Measurements from ENCODE around the gene PCK1. TPM values are rescaled to one million over a fixed set of nuclear protein-coding genes. Genes with fewer than 3 reads are reported as not detected.

Gene PCK1
- total RNA-seq, 2 experiments from 2014 or later = not detected

DNA sequence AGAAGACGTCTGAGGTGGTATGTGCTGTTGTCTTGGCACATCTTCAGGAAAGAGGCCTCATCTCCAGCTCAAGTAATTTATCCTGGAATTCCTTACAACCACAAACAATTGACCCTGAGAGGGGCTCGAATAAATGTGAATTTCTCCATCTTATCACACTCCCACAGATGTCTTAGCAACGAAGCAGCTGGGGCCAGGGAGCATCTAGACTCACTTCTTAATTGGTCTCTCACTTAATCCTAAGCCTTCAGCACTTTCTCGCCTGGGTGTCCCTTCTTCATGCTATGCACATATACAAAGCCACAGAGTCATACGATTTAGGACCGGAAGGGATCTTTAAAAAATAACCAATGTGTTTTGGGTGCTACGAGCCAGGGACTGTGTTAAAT, 27.1 kb downstream of the PCK1 start:
- H3K4me3 Mint-ChIP-seq = no peak overlapping the region
- peaks cover 2% of the 10 kb centered on the region for H3K9me3 Mint-ChIP-seq
- H3K27me3 Mint-ChIP-seq = peaks cover 9% of the 10 kb centered on the region
- no peaks in the 10 kb centered on the region for H3K4me1 Mint-ChIP-seq
- DNase-seq = no peak
- no peak overlapping the region for H3K27ac Mint-ChIP-seq
- POLR2A ChIA-PET = no interaction called here
- H3K36me3 Mint-ChIP-seq (ENCODE audit: low read depth) = no peaks in the 10 kb centered on the region
- CTCF ChIA-PET = no interaction called here

DNA sequence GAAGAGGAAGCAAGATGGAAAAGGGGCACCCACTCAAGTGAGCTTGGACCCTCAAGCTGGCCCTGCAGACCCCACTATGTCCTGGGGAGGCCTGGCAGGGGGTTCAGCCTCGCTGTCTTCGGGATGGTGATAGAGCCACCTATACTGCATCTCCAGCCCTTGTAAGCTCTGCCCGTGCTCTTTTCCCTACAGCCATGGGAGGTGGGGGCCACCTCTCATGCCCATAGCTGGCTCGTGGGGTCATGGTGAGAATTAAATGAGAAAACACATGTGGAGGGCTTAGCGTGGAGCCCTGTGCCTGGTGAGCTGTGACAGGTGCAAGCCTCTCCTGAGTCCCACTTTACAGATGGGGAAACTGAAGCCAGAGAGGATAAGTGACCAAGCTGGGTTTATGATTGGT, 27.7 kb downstream of the PCK1 start:
- CTCF ChIA-PET = no interaction called here

DNA sequence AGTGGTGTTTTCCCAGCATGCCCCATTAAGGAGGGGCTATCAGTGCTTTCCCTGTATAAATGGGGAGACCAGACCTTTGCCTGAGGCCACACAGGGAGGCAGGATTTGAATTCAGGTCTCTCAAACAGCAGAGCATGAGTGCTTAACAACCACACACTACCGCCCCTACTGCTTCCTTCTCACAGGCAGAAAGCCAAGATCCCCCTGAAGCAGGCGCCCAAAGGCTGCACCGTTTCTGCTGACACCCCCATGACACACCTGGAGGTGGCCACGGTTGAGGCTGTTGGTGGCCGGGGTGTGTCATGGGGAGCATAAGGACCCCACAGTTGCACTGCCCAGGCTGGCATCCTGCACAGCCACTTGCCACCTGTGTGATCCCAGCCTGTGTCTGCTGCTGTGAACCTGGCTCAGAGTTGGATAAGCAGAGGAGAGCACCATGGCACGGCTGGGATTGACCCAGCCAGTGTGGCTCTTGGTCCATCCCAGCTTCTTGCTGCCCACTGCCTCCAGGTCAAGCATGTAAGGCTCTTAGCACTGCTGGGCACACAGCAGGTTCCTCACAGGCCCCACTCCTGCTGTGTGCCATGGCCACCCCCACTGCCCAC, 28.3 kb downstream of the PCK1 start:
- Mint-ChIP-seq H3K9me3 (peaks cover 2% of the 10 kb centered on the region), H3K27me3 (peaks cover 10% of the 10 kb centered on the region), H3K27ac (no peak overlapping the region), H3K4me1 (no peaks in the 10 kb centered on the region), H3K36me3 (ENCODE audit: low read depth) (no peaks in the 10 kb centered on the region), H3K4me3 (no peak overlapping the region)
- CTCF ChIA-PET = no interaction called here
- POLR2A ChIA-PET = no interaction called here
- no peak for DNase-seq

More for the DNA sequence above, 27.7 kb downstream of the PCK1 start:
- POLR2A ChIA-PET = no interaction called here
- Mint-ChIP-seq H3K27me3 (peaks cover 10% of the 10 kb centered on the region), H3K36me3 (ENCODE audit: low read depth) (no peaks in the 10 kb centered on the region), H3K4me3 (no peak overlapping the region), H3K9me3 (peaks cover 2% of the 10 kb centered on the region), H3K4me1 (no peaks in the 10 kb centered on the region), H3K27ac (no peak overlapping the region)
- DNase-seq = no peak

DNA sequence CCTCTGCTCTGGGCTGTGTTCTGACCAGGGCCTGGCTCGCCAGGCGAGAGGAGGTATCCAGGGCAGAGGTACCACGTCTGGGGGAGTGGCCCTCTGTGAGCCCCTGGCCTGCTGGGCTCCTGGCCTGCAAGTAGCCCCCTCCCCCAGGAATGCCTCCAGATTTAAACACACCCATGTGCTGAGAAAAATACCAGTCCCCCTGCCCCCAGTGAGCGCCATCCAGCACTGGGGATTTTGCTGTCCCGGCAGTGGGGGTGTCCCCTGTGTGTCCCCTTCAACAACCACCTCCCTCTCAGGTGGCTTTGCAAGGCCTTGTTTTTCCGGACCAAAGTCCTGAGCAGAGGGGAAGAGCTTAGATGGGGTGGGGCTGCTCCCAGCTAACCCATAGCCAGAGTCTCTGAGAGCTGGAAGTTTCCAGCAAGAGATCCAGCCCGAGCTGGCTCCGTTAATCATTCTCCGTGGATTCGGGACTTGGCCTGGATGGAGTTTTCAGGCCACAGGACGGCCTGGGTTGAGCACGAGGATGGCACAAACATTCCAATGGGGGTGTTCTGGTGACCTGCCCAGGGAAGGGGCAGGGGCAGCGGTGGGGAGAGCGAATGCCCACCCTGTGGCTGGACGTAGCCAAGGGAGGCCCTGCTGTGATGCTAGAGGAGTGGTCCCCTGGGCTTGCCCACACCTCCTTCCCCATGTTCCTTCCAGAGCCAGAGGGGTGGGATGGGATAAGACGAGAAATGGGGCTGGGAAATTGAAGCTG, 29.0 kb downstream of the PCK1 start:
- Mint-ChIP-seq H3K27ac (no peak overlapping the region), H3K9me3 (peaks cover 2% of the 10 kb centered on the region), H3K36me3 (ENCODE audit: low read depth) (no peaks in the 10 kb centered on the region), H3K4me3 (no peak overlapping the region), H3K27me3 (peaks cover 8% of the 10 kb centered on the region), H3K4me1 (peaks cover 2% of the 10 kb centered on the region)
- no peak for DNase-seq
- ChIA-PET CTCF (no interaction called here), POLR2A (no interaction called here)

DNA sequence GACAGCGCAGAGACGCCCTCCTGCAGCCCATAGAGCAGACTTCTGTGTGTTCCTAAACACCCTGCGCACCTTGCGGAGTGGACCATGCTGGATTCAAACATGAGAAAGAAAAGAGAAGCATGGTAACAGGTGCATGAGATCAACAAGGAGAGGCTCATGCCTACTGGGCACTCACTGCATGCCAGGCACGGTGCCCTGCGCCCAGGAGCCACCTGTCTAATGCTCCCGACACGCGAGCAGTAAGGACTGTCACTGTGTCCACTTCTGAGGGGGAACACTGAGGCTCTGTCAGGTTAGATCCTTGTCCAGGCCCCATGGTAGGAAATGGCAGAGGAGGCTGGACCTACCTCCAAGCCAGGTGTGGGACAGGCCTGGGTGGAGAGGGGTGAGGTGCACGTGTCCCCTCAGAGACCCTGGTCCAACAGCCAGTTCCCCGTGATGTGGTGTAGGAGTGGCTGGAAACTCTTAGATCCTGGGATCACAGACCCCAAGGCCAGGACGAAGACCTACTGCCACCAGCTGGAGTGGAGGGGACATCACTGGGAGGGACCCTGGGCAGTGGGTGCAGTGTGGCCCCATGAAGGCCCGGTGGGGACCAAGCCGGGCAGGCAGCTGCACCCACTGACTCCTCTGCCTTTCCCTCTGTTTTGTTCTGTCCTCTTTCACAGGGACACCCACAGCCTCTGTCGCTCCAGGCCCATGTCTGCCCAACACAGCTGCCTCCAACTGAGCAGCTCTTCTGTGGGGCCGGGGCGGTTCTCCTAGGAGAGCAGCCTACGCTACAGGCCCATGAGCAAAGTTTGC, 29.8 kb downstream of the PCK1 start:
- CTCF ChIA-PET = no interaction called here
- peaks cover 6% of the 10 kb centered on the region for H3K27me3 Mint-ChIP-seq

DNA sequence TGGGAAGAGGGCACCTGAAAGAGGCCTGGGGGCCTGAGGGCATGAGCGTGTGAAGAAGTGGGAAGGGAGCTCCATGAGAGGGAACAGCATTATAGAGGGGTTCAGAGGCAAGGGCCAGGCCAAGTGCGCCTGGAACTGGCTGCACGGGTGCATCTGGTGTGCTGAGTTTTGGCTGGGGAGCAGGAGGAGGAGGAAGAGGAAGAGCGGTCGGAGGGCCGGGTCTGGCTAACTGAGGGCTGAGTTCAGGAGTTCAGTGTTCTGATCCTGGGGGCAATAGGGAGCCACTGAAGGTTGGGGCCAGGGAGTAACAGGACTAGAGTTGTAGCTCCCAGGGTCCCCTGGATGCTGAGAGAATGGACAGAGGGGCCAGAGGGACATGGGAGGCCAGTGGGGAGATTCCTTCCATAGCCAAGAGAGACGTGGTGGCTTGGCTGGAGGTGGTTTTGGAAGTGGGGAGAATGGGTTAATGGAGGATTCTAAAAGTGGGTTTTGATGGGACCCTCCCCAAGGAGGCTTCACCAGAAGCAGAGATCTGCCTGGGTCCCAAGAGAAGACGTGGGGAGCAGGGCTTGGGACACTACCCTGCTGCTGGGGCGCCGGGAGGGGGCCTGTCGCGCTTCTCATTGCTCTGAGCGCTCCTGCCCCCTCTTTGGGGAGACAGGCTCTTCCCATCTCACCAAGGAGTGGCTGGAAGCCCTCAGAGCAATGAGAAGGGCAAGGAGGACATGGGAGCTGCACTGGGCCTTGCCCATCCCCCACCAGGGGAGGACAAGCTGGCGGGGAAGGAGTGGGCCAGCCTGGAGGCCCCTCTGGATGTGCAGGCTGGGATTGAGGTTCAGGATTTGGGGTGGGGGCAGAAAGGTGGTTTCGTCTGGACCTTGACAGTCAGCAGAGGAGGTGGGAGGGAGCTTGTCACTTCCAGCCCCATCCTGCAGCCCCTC, 30.6 kb downstream of the PCK1 start:
- Mint-ChIP-seq H3K27ac (no peak overlapping the region), H3K4me1 (peaks cover 2% of the 10 kb centered on the region), H3K36me3 (ENCODE audit: low read depth) (no peaks in the 10 kb centered on the region), H3K4me3 (no peak overlapping the region), H3K27me3 (peaks cover 7% of the 10 kb centered on the region), H3K9me3 (peaks cover 2% of the 10 kb centered on the region)
- no peak for DNase-seq
- CTCF ChIA-PET = no interaction called here
- POLR2A ChIA-PET = no interaction called here

More for the DNA sequence above, 29.8 kb downstream of the PCK1 start:
- Mint-ChIP-seq H3K4me1 (peaks cover 2% of the 10 kb centered on the region), H3K9me3 (peaks cover 2% of the 10 kb centered on the region), H3K27ac (no peak overlapping the region), H3K4me3 (no peak overlapping the region), H3K36me3 (ENCODE audit: low read depth) (no peaks in the 10 kb centered on the region)
- DNase-seq = no peak
- POLR2A ChIA-PET = no interaction called here

DNA sequence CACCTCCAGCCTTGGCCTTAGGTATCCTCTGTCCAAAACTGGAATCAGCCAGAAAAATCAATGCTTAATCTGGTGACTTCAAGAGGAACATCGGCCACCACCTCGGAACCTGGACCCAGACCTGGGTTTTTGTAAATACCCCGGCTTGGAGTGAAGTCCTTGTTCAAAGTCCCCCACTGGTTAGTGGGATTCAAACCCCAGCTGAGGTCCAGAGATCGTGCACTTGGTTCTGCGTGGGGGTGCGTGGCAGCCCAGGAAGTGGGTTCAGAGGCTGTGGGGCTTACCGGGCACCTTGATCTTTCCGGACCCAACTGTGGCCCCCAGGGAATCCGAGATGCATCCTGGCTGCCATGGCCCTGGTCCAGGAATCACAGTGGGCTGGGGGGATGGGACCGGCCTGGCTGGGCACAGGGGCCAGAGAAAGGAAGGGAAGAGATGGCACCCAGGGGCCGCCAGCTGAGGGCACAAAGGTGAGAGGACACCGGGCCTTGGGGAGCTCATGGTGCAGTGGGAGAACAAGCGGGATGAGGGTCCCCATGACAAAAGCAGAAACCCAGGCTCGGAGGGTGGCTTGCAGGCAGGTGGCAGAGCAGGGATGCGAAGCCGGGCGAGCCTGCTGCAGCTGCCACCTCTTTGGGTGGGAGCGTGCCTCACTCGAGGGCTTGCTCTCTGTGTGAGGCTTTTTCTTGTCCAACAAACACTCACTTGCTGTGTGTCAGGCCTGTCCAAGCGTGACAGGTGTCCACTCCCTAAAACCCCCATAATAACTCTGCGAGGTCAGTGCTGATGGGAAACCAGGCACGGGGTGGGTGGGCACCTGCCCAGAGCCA, 31.6 kb downstream of the PCK1 start:
- Mint-ChIP-seq H3K36me3 (ENCODE audit: low read depth) (no peaks in the 10 kb centered on the region), H3K9me3 (no peaks in the 10 kb centered on the region), H3K27me3 (peaks cover 7% of the 10 kb centered on the region), H3K27ac (no peak overlapping the region), H3K4me3 (no peak overlapping the region), H3K4me1 (peaks cover 2% of the 10 kb centered on the region)
- DNase-seq = no peak
- ChIA-PET CTCF (interaction anchor here (1.0 kb wide), 1 partner anchor 9 kb away, joined by 3 read pairs; no protein-coding TSS in a partner anchor), POLR2A (no interaction called here)

DNA sequence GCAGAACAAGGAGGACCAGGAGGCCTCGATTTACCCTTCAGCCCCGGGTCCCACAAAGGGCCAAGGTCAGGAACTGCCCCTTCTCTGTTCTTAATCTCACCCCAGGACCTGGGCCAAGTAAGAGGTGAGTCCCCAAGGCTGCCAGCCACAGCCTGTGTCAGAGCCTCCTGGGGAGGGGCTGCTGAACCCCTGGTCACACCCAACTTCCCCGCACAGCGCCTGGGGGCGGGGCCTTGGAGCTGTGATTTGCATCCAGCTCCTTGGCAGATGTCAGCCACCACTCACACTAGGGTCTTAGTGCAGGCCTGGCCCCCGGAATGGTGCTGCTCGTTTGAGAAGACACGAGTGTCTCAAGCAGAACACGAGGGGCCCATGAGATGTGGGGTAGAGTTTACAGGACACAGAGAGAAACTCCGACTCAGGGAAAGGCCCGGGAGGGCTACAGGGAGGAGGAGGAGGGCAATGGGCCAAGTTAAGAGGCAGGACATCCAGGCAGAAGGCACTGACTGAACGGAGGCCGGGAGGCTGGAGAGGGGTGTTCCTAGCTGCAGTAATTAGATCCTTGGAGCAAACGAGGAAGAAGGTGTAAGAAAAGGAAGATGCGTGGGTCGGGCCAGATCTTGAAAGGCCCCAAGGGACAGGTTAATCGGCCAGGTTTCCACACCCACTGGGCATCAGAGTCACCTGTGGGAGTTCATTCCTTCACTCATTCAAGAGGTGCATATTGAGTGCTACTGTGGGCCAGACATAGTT, 32.4 kb downstream of the PCK1 start:
- Mint-ChIP-seq H3K36me3 (ENCODE audit: low read depth) (no peaks in the 10 kb centered on the region), H3K4me3 (no peak overlapping the region), H3K27me3 (peaks cover 9% of the 10 kb centered on the region), H3K9me3 (no peaks in the 10 kb centered on the region), H3K4me1 (peaks cover 2% of the 10 kb centered on the region), H3K27ac (peak overlapping the region; percentile 33)
- CTCF ChIA-PET = interaction anchor here (1.0 kb wide), 1 partner anchor 8 kb away, joined by 3 read pairs; no protein-coding TSS in a partner anchor
- no peak for DNase-seq
- POLR2A ChIA-PET = no interaction called here

DNA sequence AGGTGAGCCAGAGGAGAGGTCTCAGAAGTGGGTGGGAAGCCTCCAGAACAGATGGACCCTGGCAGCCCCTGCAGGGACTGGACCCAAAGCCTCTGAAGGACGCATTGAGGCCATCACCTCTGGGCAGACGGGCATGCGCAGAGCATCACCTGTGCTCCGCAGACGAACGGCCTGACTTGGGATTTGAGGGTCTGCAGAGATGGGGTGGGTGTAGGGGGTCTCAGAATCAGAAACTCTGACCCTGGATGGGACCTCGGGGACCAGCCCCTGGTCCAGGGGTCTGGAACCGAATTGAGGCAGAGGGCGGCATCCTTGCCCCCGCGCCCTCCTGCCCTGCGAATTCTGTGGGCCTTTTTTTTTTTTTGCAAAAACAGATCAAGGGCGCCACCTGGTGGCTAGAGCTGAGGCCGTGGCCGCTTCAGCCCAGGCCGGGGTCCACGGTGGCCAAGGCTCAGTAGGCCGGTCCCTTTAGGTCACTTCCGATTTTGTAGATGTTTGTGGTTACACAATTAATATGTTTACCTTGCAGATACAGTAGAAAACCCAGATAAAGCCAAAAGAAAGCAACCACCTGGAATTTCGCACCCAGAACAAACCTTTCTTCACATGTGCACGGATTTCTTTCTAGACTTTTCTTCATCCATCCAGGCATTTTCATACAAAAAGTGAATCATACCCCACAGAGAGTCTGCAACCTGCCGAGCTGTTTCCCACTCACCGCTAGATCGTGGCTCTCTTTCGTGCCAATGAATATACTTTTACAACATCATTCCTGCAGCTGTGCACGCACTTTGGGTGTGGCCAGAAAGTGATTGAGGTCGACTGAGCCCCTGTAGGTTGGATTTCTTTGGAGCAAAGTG, 33.4 kb downstream of the PCK1 start:
- ChIA-PET CTCF (interaction anchor here (1.0 kb wide), 4 partner anchors 15 to 84 kb away, joined by 3 to 6 read pairs (median 4); no protein-coding TSS in a partner anchor), POLR2A (no interaction called here)
- no peaks in the 10 kb centered on the region for H3K9me3 Mint-ChIP-seq
- H3K36me3 Mint-ChIP-seq (ENCODE audit: low read depth) = no peaks in the 10 kb centered on the region
- DNase-seq = peak; percentile 40
- H3K27me3 Mint-ChIP-seq = peaks cover 13% of the 10 kb centered on the region
- peaks cover 3% of the 10 kb centered on the region for H3K4me1 Mint-ChIP-seq
- no peak overlapping the region for H3K27ac Mint-ChIP-seq
- no peak overlapping the region for H3K4me3 Mint-ChIP-seq

DNA sequence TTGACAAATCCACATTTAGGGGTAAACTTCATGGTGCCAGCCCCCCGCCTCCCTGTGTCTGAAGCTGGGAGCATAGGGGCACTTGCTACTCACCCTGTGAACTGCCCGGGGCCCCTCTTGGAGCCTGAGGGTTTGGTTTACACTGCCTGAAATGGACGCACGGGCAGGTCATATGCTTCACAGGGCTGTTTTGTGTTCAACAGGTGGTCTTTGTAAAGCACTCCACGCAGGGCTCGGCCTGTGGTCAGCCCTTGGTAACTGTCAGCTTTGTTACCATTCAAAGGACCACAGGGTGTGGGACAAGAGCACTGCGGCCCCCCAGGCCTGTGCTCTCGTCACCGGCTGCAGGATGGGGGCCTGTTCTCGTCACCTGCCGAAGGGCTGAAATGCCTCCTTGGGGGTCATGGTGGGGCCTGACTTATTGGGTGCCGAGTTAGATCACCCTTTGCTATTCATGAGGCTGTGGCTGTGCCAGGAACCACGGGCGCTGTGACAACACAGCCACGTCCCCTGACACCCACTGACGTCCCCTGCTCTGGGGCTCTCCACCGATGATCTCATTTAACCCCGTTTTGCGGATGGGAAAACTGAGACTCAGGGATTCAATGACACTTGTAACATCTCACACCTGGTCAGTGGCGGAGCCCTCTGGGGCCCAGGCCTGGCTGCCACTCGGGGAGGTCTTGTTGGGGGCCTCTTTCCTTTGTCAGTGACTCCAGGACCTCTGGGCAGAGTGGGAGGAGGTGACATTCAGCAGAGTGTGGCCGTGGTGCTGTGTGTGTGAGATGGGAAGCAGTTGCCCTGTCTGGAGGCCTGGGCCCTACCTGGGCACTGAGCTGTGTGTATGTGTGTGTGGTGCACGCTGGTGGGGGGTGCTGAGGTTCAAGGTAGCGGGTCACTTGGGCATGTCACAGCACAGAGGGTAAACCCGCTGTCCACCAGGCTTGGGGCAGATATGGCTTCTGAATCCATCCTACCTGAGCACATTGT, 34.4 kb downstream of the PCK1 start:
- Mint-ChIP-seq H3K9me3 (no peaks in the 10 kb centered on the region), H3K4me1 (peaks cover 11% of the 10 kb centered on the region), H3K4me3 (no peak overlapping the region), H3K27me3 (peaks cover 15% of the 10 kb centered on the region), H3K27ac (no peak overlapping the region), H3K36me3 (ENCODE audit: low read depth) (no peaks in the 10 kb centered on the region)
- DNase-seq = no peak
- ChIA-PET POLR2A (no interaction called here), CTCF (interaction anchor here (1.0 to 3.9 kb wide), 5 partner anchors 14 to 585 kb away, joined by 3 to 16 read pairs (median 4); partner anchors contain the start of gene ZBP1)
